ENCODE measurements around the gene SPTBN5. TPM values are rescaled to one million over a fixed set of nuclear protein-coding genes. Genes with fewer than 3 reads are reported as not detected.

The SPTBN5 gene
- total RNA-seq, 5 donors from 2014 or later (not counting 1 experiment from before 2014, with no cell fraction given), result 1.0 to 4.0 (median 2.2) TPM

- ATAC-seq (replicated peaks in 1 of 4) (no peak), DNase-seq (no peak)
- Mint-ChIP-seq H3K27me3 (no peaks in the 10 kb centered on the region), H3K36me3 (peaks cover 8% of the 10 kb centered on the region), H3K27ac (peak overlapping the region; percentile 94 to 98), H3K9me3 (no peaks in the 10 kb centered on the region), H3K4me3 (peak overlapping the region; percentile 58 to 68 (median 66)), H3K4me1 (peaks cover 25 to 50% (median 31%) of the 10 kb centered on the region in 3 donors)
- Histone ChIP-seq H3K4me3 (ENCODE audit: control insufficient read depth in 1 of 2, extremely low read depth in 1 of 2, low read length in 1 of 2) (no peak overlapping the region), H3K4me1 (ENCODE audit: control insufficient read depth in 1 of 2, extremely low read depth in 1 of 2, insufficient read depth in 2 of 2, low read length in 2 of 2) (peaks cover 22 to 52% of the 10 kb centered on the region in 2 experiments), H3K27me3 (replicated peaks in 1 of 2; ENCODE audit: control insufficient read depth in 2 of 2, extremely low read depth in 1 of 2, insufficient read depth in 2 of 2, low read length in 1 of 2) (no peaks in the 10 kb centered on the region), H3K9me3 (no peaks in the 10 kb centered on the region), H3K36me3 (ENCODE audit: control insufficient read depth in 2 of 2, extremely low read depth in 1 of 2, insufficient read depth in 1 of 2, low read length in 1 of 2) (peaks cover 0 to 11% of the 10 kb centered on the region in 2 donors), H3K27ac (ENCODE audit: low read length) (peak overlapping the region; percentile 93)
- POLR2A ChIA-PET, result interaction anchor here in 1 of 2 donors (0.5 to 0.7 kb wide), 3 partner anchors 41 to 1454 kb away, joined by 3 to 9 read pairs (median 5); partner anchors contain the start of gene RPAP1
- WGBS (ENCODE audit: insufficient coverage), result 100% methylated on average over 4 of the region's 11 CpGs
- CTCF ChIA-PET, result interaction anchor here (0.5 to 2.1 kb wide), 11 partner anchors 8 to 1012 kb away, joined by 3 to 12 read pairs (median 5); partner anchors contain the start of gene MAPKBP1 (in 1 of the 2)
These were observed 1.6 kb upstream of the SPTBN5 start for GRCh38 chr15:41895491-41895890.

GRCh38 chr15:41894791-41895463 lies 1.1 kb upstream of the SPTBN5 start:
- H3K27ac ChIP-seq (ENCODE audit: low read length), result peak overlapping the region; percentile 93
- peaks cover 0 to 7% of the 10 kb centered on the region in 2 donors for H3K36me3 ChIP-seq (ENCODE audit: control insufficient read depth in 2 of 2, extremely low read depth in 1 of 2, insufficient read depth in 1 of 2, low read length in 1 of 2)
- ATAC-seq (replicated peaks in 1 of 4) (peak; percentile 97 to 99 (median 98)), DNase-seq (peak; percentile 75 to 93 (median 87))
- peak overlapping the region in 1 of 2 donors; percentile 39 for H3K4me3 ChIP-seq (ENCODE audit: control insufficient read depth in 1 of 2, extremely low read depth in 1 of 2, low read length in 1 of 2)
- peak overlapping the region; percentile 94 to 98 for H3K27ac Mint-ChIP-seq
- 6% methylated on average over 24 of the region's 24 CpGs for WGBS (ENCODE audit: insufficient coverage)
- peaks cover 8% of the 10 kb centered on the region for H3K36me3 Mint-ChIP-seq
- ChIA-PET POLR2A (interaction anchor here (0.6 to 1.0 kb wide), 4 partner anchors 10 to 351 kb away, joined by 3 to 6 read pairs (median 5); partner anchors contain the start of gene RPAP1 (in 1 of the 2)), CTCF (interaction anchor here (0.5 to 2.1 kb wide), 11 partner anchors 9 to 1011 kb away, joined by 3 to 12 read pairs (median 5); partner anchors contain the start of gene MAPKBP1 (in 1 of the 2))
- H3K9me3 Mint-ChIP-seq, result no peaks in the 10 kb centered on the region
- peaks cover 25 to 50% (median 31%) of the 10 kb centered on the region in 3 donors for H3K4me1 Mint-ChIP-seq
- peaks cover 22 to 52% of the 10 kb centered on the region in 2 experiments for H3K4me1 ChIP-seq (ENCODE audit: control insufficient read depth in 1 of 2, extremely low read depth in 1 of 2, insufficient read depth in 2 of 2, low read length in 2 of 2)
- peak overlapping the region; percentile 58 to 68 (median 66) for H3K4me3 Mint-ChIP-seq
- no peaks in the 10 kb centered on the region for H3K27me3 ChIP-seq (replicated peaks in 1 of 2; ENCODE audit: control insufficient read depth in 2 of 2, extremely low read depth in 1 of 2, insufficient read depth in 2 of 2, low read length in 1 of 2)
- H3K27me3 Mint-ChIP-seq, result no peaks in the 10 kb centered on the region
- H3K9me3 ChIP-seq, result no peaks in the 10 kb centered on the region

DNA sequence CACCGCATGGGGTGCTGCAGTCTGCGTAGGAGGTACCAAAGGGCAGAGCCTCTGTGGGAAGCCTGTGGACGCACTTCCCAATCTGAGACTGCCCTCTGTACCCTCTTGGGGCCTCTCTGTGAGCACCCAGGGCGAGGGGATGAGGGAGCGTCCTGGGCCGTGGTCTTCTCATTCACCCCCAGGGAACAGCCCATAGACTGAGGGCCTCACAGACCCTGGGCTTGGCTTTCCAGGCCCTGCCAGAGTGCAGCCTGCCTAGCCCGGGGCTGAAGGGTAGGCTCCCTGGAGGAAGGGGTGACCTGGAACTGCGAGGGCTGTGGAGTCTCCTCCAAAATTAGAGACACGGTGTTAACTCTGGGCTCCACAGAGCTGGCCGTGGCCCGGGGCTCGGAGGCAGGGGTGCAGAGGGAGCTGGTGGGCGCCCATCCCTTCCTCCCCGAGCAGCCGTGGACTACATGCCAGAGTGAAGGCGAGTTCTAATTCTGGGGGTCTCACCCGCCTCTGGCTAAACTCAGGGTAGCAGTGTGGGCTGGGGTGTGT lies 468 bp upstream of the SPTBN5 start:
- peak overlapping the region; percentile 10 to 39 for H3K4me3 ChIP-seq (ENCODE audit: control insufficient read depth in 1 of 2, extremely low read depth in 1 of 2, low read length in 1 of 2)
- peaks cover 0 to 7% of the 10 kb centered on the region in 2 donors for H3K36me3 ChIP-seq (ENCODE audit: control insufficient read depth in 2 of 2, extremely low read depth in 1 of 2, insufficient read depth in 1 of 2, low read length in 1 of 2)
- H3K36me3 Mint-ChIP-seq, result peaks cover 8% of the 10 kb centered on the region
- H3K9me3 Mint-ChIP-seq, result no peaks in the 10 kb centered on the region
- H3K27me3 Mint-ChIP-seq, result no peaks in the 10 kb centered on the region
- peak overlapping the region; percentile 93 for H3K27ac ChIP-seq (ENCODE audit: low read length)
- ATAC-seq (replicated peaks in 1 of 4), result no peak
- H3K4me3 Mint-ChIP-seq, result peak overlapping the region; percentile 58 to 68 (median 66)
- no peak for DNase-seq
- H3K27me3 ChIP-seq (replicated peaks in 1 of 2; ENCODE audit: control insufficient read depth in 2 of 2, extremely low read depth in 1 of 2, insufficient read depth in 2 of 2, low read length in 1 of 2), result no peaks in the 10 kb centered on the region
- H3K4me1 ChIP-seq (ENCODE audit: control insufficient read depth in 1 of 2, extremely low read depth in 1 of 2, insufficient read depth in 2 of 2, low read length in 2 of 2), result peaks cover 22 to 53% of the 10 kb centered on the region in 2 experiments
- WGBS (ENCODE audit: insufficient coverage), result 69% methylated on average over 8 of the region's 17 CpGs
- peaks cover 26 to 56% (median 37%) of the 10 kb centered on the region in 3 donors for H3K4me1 Mint-ChIP-seq
- peak overlapping the region; percentile 94 to 98 for H3K27ac Mint-ChIP-seq
- no peaks in the 10 kb centered on the region for H3K9me3 ChIP-seq
- ChIA-PET POLR2A (interaction anchor here (0.6 to 1.0 kb wide), 2 partner anchors 10 to 242 kb away, joined by 5 to 6 read pairs; no protein-coding TSS in a partner anchor), CTCF (interaction anchor here (1.0 to 2.1 kb wide), 7 partner anchors 9 to 122 kb away, joined by 4 to 12 read pairs (median 5); partner anchors contain the start of gene MAPKBP1 (in 1 of the 2))

DNA sequence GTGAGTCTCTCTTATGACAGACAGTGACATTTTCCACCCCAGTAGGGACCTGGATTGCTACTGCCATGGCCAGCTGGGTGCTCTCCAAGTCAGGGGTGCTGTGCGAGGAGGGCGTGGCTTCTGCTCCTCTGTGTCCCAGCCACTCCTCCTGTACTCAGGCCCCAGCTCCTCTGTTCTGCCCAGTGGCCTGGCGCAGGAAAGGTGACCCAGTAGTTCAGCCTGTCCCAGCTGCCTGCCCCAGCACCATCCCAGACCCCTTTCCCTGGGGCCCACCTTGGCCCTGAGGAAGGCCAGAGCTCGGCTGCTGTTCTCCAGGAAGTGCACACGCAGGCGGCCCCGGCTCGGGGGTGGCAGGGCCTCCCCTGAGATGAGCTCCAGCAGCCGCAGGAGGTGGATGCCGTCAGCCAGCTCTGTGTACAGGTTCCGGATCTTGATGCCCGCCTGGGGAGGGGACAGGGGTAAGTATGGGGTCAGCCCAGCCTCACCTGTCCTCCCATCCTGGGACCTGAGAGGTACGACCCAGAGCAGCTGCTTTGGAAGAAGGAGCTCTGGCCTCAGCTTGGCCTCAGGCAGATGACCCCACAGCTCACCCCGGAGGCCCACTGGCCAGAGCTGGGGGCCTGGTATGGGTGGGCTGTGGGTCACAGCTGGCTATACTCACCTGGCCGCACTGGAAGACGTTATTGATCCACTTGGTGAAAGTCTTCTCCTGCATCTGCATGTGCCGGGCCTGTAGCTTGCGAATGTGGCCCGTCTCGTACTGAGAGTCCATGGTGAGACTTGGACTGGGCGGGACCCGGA lies 1.0 kb downstream of the SPTBN5 start:
- ATAC-seq (replicated peaks in 1 of 4) (peak in 1 of 4 experiments; percentile 31), DNase-seq (peak in 25 of 35 experiments; percentile 9 to 56 (median 29))
- Mint-ChIP-seq H3K4me1 (peaks cover 36 to 71% (median 48%) of the 10 kb centered on the region in 3 donors), H3K27ac (peak overlapping the region; percentile 92 to 98), H3K9me3 (no peaks in the 10 kb centered on the region), H3K27me3 (no peaks in the 10 kb centered on the region), H3K36me3 (peaks cover 5% of the 10 kb centered on the region), H3K4me3 (peak overlapping the region; percentile 43 to 68 (median 58))
- Histone ChIP-seq H3K27me3 (replicated peaks in 1 of 2; ENCODE audit: control insufficient read depth in 2 of 2, extremely low read depth in 1 of 2, insufficient read depth in 2 of 2, low read length in 1 of 2) (no peaks in the 10 kb centered on the region), H3K9me3 (no peaks in the 10 kb centered on the region), H3K36me3 (ENCODE audit: control insufficient read depth in 2 of 2, extremely low read depth in 1 of 2, insufficient read depth in 1 of 2, low read length in 1 of 2) (peaks cover 0 to 4% of the 10 kb centered on the region in 2 donors), H3K4me3 (ENCODE audit: control insufficient read depth in 1 of 2, extremely low read depth in 1 of 2, low read length in 1 of 2) (peak overlapping the region; percentile 38 to 39), H3K27ac (ENCODE audit: low read length) (peak overlapping the region; percentile 93), H3K4me1 (ENCODE audit: control insufficient read depth in 1 of 2, extremely low read depth in 1 of 2, insufficient read depth in 2 of 2, low read length in 2 of 2) (peaks cover 22 to 68% of the 10 kb centered on the region in 2 experiments)
- WGBS (ENCODE audit: insufficient coverage), result 81% methylated on average over 22 of the region's 22 CpGs
- CTCF ChIA-PET, result interaction anchor here (0.6 to 1.6 kb wide), 5 partner anchors 10 to 119 kb away, joined by 3 to 6 read pairs (median 4); partner anchors contain the start of gene MAPKBP1 (in 1 of the 2)
- POLR2A ChIA-PET, result interaction anchor here in 1 of 2 donors (1.0 kb wide), 1 partner anchor 80 kb away, joined by 3 read pairs; the partner anchor contains the start of gene EHD4

DNA sequence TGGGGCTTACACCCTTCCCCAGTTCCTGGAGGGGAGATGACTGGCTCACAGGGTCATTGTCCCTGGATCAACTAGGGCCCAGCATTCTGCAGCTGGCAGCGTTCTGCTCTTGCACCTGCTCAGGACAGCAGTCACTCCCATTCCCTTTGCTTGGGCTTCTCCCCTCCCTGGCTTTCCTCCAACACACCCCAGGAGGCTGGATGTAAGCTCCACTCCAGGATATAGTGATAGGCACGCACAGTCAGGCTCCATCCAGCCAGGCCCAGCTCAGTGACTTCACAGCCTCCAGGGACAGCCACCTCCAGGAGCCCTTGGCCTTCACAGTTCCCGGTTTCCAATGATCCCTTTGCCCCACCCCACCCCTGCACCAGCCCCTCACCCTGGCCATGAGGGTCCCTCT lies 1.9 kb downstream of the SPTBN5 start:
- Histone ChIP-seq H3K9me3 (no peaks in the 10 kb centered on the region), H3K36me3 (ENCODE audit: control insufficient read depth in 2 of 2, extremely low read depth in 1 of 2, insufficient read depth in 1 of 2, low read length in 1 of 2) (no peaks in the 10 kb centered on the region), H3K4me3 (ENCODE audit: control insufficient read depth in 1 of 2, extremely low read depth in 1 of 2, low read length in 1 of 2) (no peak overlapping the region), H3K27me3 (replicated peaks in 1 of 2; ENCODE audit: control insufficient read depth in 2 of 2, extremely low read depth in 1 of 2, insufficient read depth in 2 of 2, low read length in 1 of 2) (no peaks in the 10 kb centered on the region), H3K27ac (ENCODE audit: low read length) (peak overlapping the region; percentile 93), H3K4me1 (ENCODE audit: control insufficient read depth in 1 of 2, extremely low read depth in 1 of 2, insufficient read depth in 2 of 2, low read length in 2 of 2) (peaks cover 22 to 72% of the 10 kb centered on the region in 2 experiments)
- Mint-ChIP-seq H3K4me3 (no peak overlapping the region), H3K9me3 (no peaks in the 10 kb centered on the region), H3K4me1 (peaks cover 36 to 69% (median 48%) of the 10 kb centered on the region in 3 donors), H3K27ac (peak overlapping the region; percentile 92 to 98), H3K27me3 (no peaks in the 10 kb centered on the region), H3K36me3 (no peaks in the 10 kb centered on the region)
- DNase-seq (no peak), ATAC-seq (replicated peaks in 1 of 4) (no peak)
- POLR2A ChIA-PET, result no interaction called here
- 92% methylated on average over 3 of the region's 3 CpGs for WGBS (ENCODE audit: insufficient coverage)
- CTCF ChIA-PET, result no interaction called here
